Suprapubic skin (tissue), 3 donors: ENCODE measurements around the gene NLRC5.

Experiments used
- CTCF ChIP-seq, 2 donors: fragments of 200-600 bp in 1 of 2; fragments of 450-650 bp in 1 of 2; sonication (generic) in 1 of 2; IDR thresholded peaks; one replicate each; pipeline ENCODE4 v1.5.1; 2016 to 2019; ENCODE audit warnings: antibody characterized with exemption in 2 of 2, mild to moderate bottlenecking in 1 of 2, moderate library complexity in 1 of 2
- POLR2A ChIP-seq, 2 donors: fragments of 450-650 bp; IDR thresholded peaks; one replicate each; pipeline ENCODE4 v1.6.1; 2017; ENCODE audit warnings: antibody characterized with exemption in 2 of 2, mild to moderate bottlenecking in 2 of 2, moderate library complexity in 2 of 2

DNA sequence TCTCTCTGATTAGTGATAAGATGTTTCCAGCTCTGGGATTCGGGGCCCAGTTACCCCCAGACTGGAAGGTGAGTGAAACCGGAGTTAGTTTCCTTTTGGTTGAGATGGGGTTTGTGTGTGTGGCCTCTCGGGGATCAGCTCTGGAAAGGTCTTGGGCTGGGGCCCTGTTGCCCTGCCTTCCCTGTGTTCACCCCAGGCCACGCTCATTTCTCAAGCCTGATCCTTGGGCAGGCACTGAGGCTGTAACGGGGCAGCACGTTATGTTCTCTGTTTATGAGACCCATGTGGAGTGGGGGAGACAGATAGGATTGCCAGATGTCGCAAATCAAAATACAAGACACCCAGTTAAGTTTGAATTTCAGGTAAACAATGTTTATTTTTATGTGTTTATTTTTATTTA is 138.5 kb downstream of the NLRC5 start:
- TF ChIP-seq CTCF (IDR thresholded peaks at IDR 0.05) (no peak), POLR2A (IDR thresholded peaks at IDR 0.05) (no peak)
